Measurements from ENCODE around the gene CAMK1D.

CAMK1D gene

GRCh38 chr10:12594448-12594944 lies 245.1 kb downstream of the CAMK1D start:
- no peak overlapping the region for H3K27ac ChIP-seq (ENCODE audit: low read depth, low read length)
- no peak overlapping the region for H3K9ac ChIP-seq (ENCODE audit: low read length)
- no peak overlapping the region for H3K4me3 ChIP-seq (ENCODE audit: low read length)
- no peaks in the 10 kb centered on the region for H3K79me1 ChIP-seq (ENCODE audit: low read length)
- H4K5ac ChIP-seq (ENCODE audit: low read length), result no peak overlapping the region
- no peaks in the 10 kb centered on the region for H3K27me3 ChIP-seq (ENCODE audit: insufficient read depth, low read length, poor library complexity)
- no peaks in the 10 kb centered on the region for H3K79me2 ChIP-seq (ENCODE audit: control insufficient read depth, insufficient read depth, low read length)
- H2BK15ac ChIP-seq (replicated peaks; ENCODE audit: low read depth), result no peak overlapping the region
- no peak overlapping the region for H3K18ac ChIP-seq (ENCODE audit: low read length)
- no peaks in the 10 kb centered on the region for H3K36me3 ChIP-seq (ENCODE audit: control insufficient read depth, insufficient read depth, low read length)
- H3K4me1 ChIP-seq (ENCODE audit: control insufficient read depth, low read depth, low read length), result no peaks in the 10 kb centered on the region
- no peak for DNase-seq
- no peak overlapping the region for H4K8ac ChIP-seq (ENCODE audit: low read depth, low read length)
- WGBS (ENCODE audit: extremely low coverage, insufficient coverage, low lambda C conversion rate), result no CpG with 5 or more reads among the region's 8 CpGs
- no peak overlapping the region for H2BK120ac ChIP-seq (ENCODE audit: low read depth, low read length)
- H3K23ac ChIP-seq (ENCODE audit: low read length), result no peak overlapping the region
- no peak overlapping the region for H3K4me2 ChIP-seq (ENCODE audit: low read length)
- no peak overlapping the region for H3K4ac ChIP-seq (ENCODE audit: low read depth, low read length)
- H2BK5ac ChIP-seq (ENCODE audit: low read length), result no peak overlapping the region
- H3K56ac ChIP-seq (ENCODE audit: low read length), result no peak overlapping the region
- no peak overlapping the region for H2AK5ac ChIP-seq (ENCODE audit: low read length)

GRCh38 chr10:12595936-12596576 lies 246.7 kb downstream of the CAMK1D start:
- Histone ChIP-seq H3K4me2 (ENCODE audit: low read length) (no peak overlapping the region), H2BK15ac (replicated peaks; ENCODE audit: low read depth) (no peak overlapping the region), H3K56ac (ENCODE audit: low read length) (no peak overlapping the region), H3K23ac (ENCODE audit: low read length) (no peak overlapping the region), H4K8ac (ENCODE audit: low read depth, low read length) (no peak overlapping the region), H3K27me3 (ENCODE audit: insufficient read depth, low read length, poor library complexity) (no peaks in the 10 kb centered on the region), H2BK120ac (ENCODE audit: low read depth, low read length) (no peak overlapping the region), H3K36me3 (ENCODE audit: control insufficient read depth, insufficient read depth, low read length) (no peaks in the 10 kb centered on the region), H3K4ac (ENCODE audit: low read depth, low read length) (no peak overlapping the region), H4K5ac (ENCODE audit: low read length) (no peak overlapping the region), H3K79me1 (ENCODE audit: low read length) (no peaks in the 10 kb centered on the region), H3K9ac (ENCODE audit: low read length) (no peak overlapping the region), H3K4me1 (ENCODE audit: control insufficient read depth, low read depth, low read length) (no peaks in the 10 kb centered on the region), H3K18ac (ENCODE audit: low read length) (no peak overlapping the region), H3K27ac (ENCODE audit: low read depth, low read length) (no peak overlapping the region), H3K4me3 (ENCODE audit: low read length) (no peak overlapping the region), H2AK5ac (ENCODE audit: low read length) (no peak overlapping the region), H2BK5ac (ENCODE audit: low read length) (no peak overlapping the region), H3K79me2 (ENCODE audit: control insufficient read depth, insufficient read depth, low read length) (no peaks in the 10 kb centered on the region)
- no CpG with 5 or more reads among the region's 2 CpGs for WGBS (ENCODE audit: extremely low coverage, insufficient coverage, low lambda C conversion rate)
- no peak for DNase-seq

GRCh38 chr10:12597176-12597575 lies 247.8 kb downstream of the CAMK1D start:
- Histone ChIP-seq H4K8ac (ENCODE audit: low read depth, low read length) (no peak overlapping the region), H3K4me3 (ENCODE audit: low read length) (no peak overlapping the region), H3K4ac (ENCODE audit: low read depth, low read length) (no peak overlapping the region), H3K27me3 (ENCODE audit: insufficient read depth, low read length, poor library complexity) (no peaks in the 10 kb centered on the region), H4K5ac (ENCODE audit: low read length) (no peak overlapping the region), H3K18ac (ENCODE audit: low read length) (no peak overlapping the region), H2AK5ac (ENCODE audit: low read length) (no peak overlapping the region), H2BK15ac (replicated peaks; ENCODE audit: low read depth) (no peak overlapping the region), H3K4me1 (ENCODE audit: control insufficient read depth, low read depth, low read length) (no peaks in the 10 kb centered on the region), H3K23ac (ENCODE audit: low read length) (no peak overlapping the region), H3K36me3 (ENCODE audit: control insufficient read depth, insufficient read depth, low read length) (no peaks in the 10 kb centered on the region), H2BK5ac (ENCODE audit: low read length) (no peak overlapping the region), H2BK120ac (ENCODE audit: low read depth, low read length) (no peak overlapping the region), H3K56ac (ENCODE audit: low read length) (no peak overlapping the region), H3K4me2 (ENCODE audit: low read length) (no peak overlapping the region), H3K9ac (ENCODE audit: low read length) (no peak overlapping the region), H3K79me1 (ENCODE audit: low read length) (no peaks in the 10 kb centered on the region), H3K27ac (ENCODE audit: low read depth, low read length) (no peak overlapping the region), H3K79me2 (ENCODE audit: control insufficient read depth, insufficient read depth, low read length) (no peaks in the 10 kb centered on the region)
- DNase-seq, result no peak
- WGBS (ENCODE audit: extremely low coverage, insufficient coverage, low lambda C conversion rate), result no CpG with 5 or more reads among the region's 6 CpGs

- no peak overlapping the region for H3K4me2 ChIP-seq (ENCODE audit: low read length)
- H3K4me1 ChIP-seq (ENCODE audit: control insufficient read depth, low read depth, low read length), result no peaks in the 10 kb centered on the region
- no peaks in the 10 kb centered on the region for H3K27me3 ChIP-seq (ENCODE audit: insufficient read depth, low read length, poor library complexity)
- WGBS (ENCODE audit: extremely low coverage, insufficient coverage, low lambda C conversion rate), result no CpG with 5 or more reads among the region's 15 CpGs
- H3K4ac ChIP-seq (ENCODE audit: low read depth, low read length), result no peak overlapping the region
- no peak overlapping the region for H3K56ac ChIP-seq (ENCODE audit: low read length)
- H2AK5ac ChIP-seq (ENCODE audit: low read length), result no peak overlapping the region
- H4K8ac ChIP-seq (ENCODE audit: low read depth, low read length), result no peak overlapping the region
- H3K79me1 ChIP-seq (ENCODE audit: low read length), result no peaks in the 10 kb centered on the region
- H2BK15ac ChIP-seq (replicated peaks; ENCODE audit: low read depth), result no peak overlapping the region
- no peak for DNase-seq
- H3K18ac ChIP-seq (ENCODE audit: low read length), result no peak overlapping the region
- no peak overlapping the region for H2BK5ac ChIP-seq (ENCODE audit: low read length)
- H2BK120ac ChIP-seq (ENCODE audit: low read depth, low read length), result no peak overlapping the region
- no peak overlapping the region for H3K23ac ChIP-seq (ENCODE audit: low read length)
- no peaks in the 10 kb centered on the region for H3K36me3 ChIP-seq (ENCODE audit: control insufficient read depth, insufficient read depth, low read length)
- no peak overlapping the region for H3K9ac ChIP-seq (ENCODE audit: low read length)
- no peak overlapping the region for H3K4me3 ChIP-seq (ENCODE audit: low read length)
- H3K27ac ChIP-seq (ENCODE audit: low read depth, low read length), result no peak overlapping the region
- H4K5ac ChIP-seq (ENCODE audit: low read length), result no peak overlapping the region
- no peaks in the 10 kb centered on the region for H3K79me2 ChIP-seq (ENCODE audit: control insufficient read depth, insufficient read depth, low read length)
These were observed 248.7 kb downstream of the CAMK1D start for GRCh38 chr10:12597788-12598765.

GRCh38 chr10:12600652-12601051 lies 251.3 kb downstream of the CAMK1D start:
- no peaks in the 10 kb centered on the region for H3K79me2 ChIP-seq (ENCODE audit: control insufficient read depth, insufficient read depth, low read length)
- H3K56ac ChIP-seq (ENCODE audit: low read length), result no peak overlapping the region
- H2BK15ac ChIP-seq (replicated peaks; ENCODE audit: low read depth), result no peak overlapping the region
- no peak overlapping the region for H2AK5ac ChIP-seq (ENCODE audit: low read length)
- no peak overlapping the region for H2BK120ac ChIP-seq (ENCODE audit: low read depth, low read length)
- no peaks in the 10 kb centered on the region for H3K36me3 ChIP-seq (ENCODE audit: control insufficient read depth, insufficient read depth, low read length)
- H3K4ac ChIP-seq (ENCODE audit: low read depth, low read length), result no peak overlapping the region
- no peaks in the 10 kb centered on the region for H3K79me1 ChIP-seq (ENCODE audit: low read length)
- H3K23ac ChIP-seq (ENCODE audit: low read length), result no peak overlapping the region
- H3K4me2 ChIP-seq (ENCODE audit: low read length), result no peak overlapping the region
- H4K8ac ChIP-seq (ENCODE audit: low read depth, low read length), result no peak overlapping the region
- DNase-seq, result no peak
- no peak overlapping the region for H3K4me3 ChIP-seq (ENCODE audit: low read length)
- H3K27ac ChIP-seq (ENCODE audit: low read depth, low read length), result no peak overlapping the region
- H4K5ac ChIP-seq (ENCODE audit: low read length), result no peak overlapping the region
- no peak overlapping the region for H3K9ac ChIP-seq (ENCODE audit: low read length)
- no peaks in the 10 kb centered on the region for H3K4me1 ChIP-seq (ENCODE audit: control insufficient read depth, low read depth, low read length)
- WGBS (ENCODE audit: extremely low coverage, insufficient coverage, low lambda C conversion rate), result no CpG with 5 or more reads among the region's 4 CpGs
- no peaks in the 10 kb centered on the region for H3K27me3 ChIP-seq (ENCODE audit: insufficient read depth, low read length, poor library complexity)
- H3K18ac ChIP-seq (ENCODE audit: low read length), result no peak overlapping the region
- no peak overlapping the region for H2BK5ac ChIP-seq (ENCODE audit: low read length)
